ENCODE results near the gene TSR3. TPM values are rescaled to one million over a fixed set of nuclear protein-coding genes. Genes with fewer than 3 reads are reported as not detected.

The TSR3 gene
- total RNA-seq, 1 experiment from 2014 or later = 117 TPM

- Histone ChIP-seq H3K4me2 (ENCODE audit: low read length) (no peak overlapping the region), H3K9me3 (ENCODE audit: low read length) (no peaks in the 10 kb centered on the region), H4K20me1 (ENCODE audit: low read length) (no peaks in the 10 kb centered on the region), H3K27me3 (ENCODE audit: low read length) (no peaks in the 10 kb centered on the region), H3K9ac (ENCODE audit: low read length) (no peak overlapping the region), H3K79me2 (ENCODE audit: low read length) (peaks cover 52% of the 10 kb centered on the region), H3F3A (ENCODE audit: low read length, unreplicated experiment) (no peaks in the 10 kb centered on the region), H3K4me3 (ENCODE audit: low read length) (no peak overlapping the region), H3K27ac (ENCODE audit: low read length) (no peak overlapping the region), H3K9me2 (replicated peaks; ENCODE audit: low read length) (no peaks in the 10 kb centered on the region), H3K4me1 (ENCODE audit: insufficient read depth, low read length) (peaks cover 9% of the 10 kb centered on the region; the same call in 1 of the 2 replicates), H3K36me3 (ENCODE audit: low read depth, low read length) (peaks cover 18% of the 10 kb centered on the region), H2AFZ (ENCODE audit: low read length) (no peak overlapping the region)
- TF ChIP-seq EZH2 (IDR thresholded peaks at IDR 0.05; ENCODE audit: low read length, unreplicated experiment) (no peak), EZH2phosphoT487 (IDR thresholded peaks at IDR 0.05; ENCODE audit: borderline replicate concordance, low read length) (no peak), CTCF (conservative IDR thresholded peaks at IDR 0.05; ENCODE audit: low read depth, low read length) (no peak)
- CTCF ChIA-PET = no interaction called here
- POLR2A ChIA-PET (ENCODE audit: unreplicated experiment) = no interaction called here
- ATAC-seq = no peak
- DNase-seq = no peak
- intact Hi-C loops (cut with micrococcal nuclease) = no loop called here
- BruUV-seq (replicated peaks) = no TSS peak
These were observed 10.1 kb upstream of the TSR3 start for GRCh38 chr16:1361685-1362360.

DNA sequence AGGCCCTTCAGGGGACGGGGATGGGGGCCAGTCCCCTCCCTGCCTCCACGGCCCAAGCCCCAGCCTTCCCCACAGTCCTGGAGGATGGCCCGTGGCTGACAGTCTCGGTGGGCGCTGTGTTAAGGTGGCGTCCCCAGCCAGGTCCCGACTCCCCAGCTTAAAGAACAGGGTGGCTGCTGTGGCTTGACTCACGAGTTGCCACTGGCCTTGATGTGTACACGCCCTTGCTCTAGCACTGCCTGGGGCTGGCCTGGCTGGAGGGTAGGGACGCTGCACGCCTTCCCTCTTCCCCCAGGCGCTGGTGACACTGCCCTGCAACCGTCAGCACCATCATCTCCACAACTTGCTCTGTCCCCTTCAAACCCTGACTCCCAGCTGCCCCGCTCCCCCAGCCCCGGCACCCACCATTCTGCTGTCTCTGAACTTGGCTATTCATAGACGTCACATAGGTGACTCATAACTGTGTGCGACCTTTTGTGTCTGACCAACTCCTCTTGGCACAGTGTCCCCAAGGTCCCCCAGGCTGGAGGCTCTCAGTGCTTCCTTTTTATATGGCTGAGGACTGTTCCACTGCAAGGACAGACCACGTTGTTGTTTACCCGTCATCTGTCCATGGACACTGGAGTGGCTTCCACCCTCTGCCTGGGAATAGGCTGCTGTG is 6.4 kb upstream of the TSR3 start:
- no peaks in the 10 kb centered on the region for H4K20me1 ChIP-seq (ENCODE audit: low read length)
- peaks cover 80% of the 10 kb centered on the region for H3K79me2 ChIP-seq (ENCODE audit: low read length)
- H3K9ac ChIP-seq (ENCODE audit: low read length) = no peak overlapping the region
- no peak overlapping the region for H3K4me3 ChIP-seq (ENCODE audit: low read length)
- TF ChIP-seq EZH2phosphoT487 (IDR thresholded peaks at IDR 0.05; ENCODE audit: borderline replicate concordance, low read length) (no peak), EZH2 (IDR thresholded peaks at IDR 0.05; ENCODE audit: low read length, unreplicated experiment) (no peak), CTCF (conservative IDR thresholded peaks at IDR 0.05; ENCODE audit: low read depth, low read length) (no peak)
- ChIA-PET CTCF (no interaction called here), POLR2A (ENCODE audit: unreplicated experiment) (no interaction called here)
- no TSS peak for BruUV-seq (replicated peaks)
- H3K4me2 ChIP-seq (ENCODE audit: low read length) = 0 out of 2 replicates have a peak overlapping the region, but pooled peaks have one; percentile 6
- peaks cover 8% of the 10 kb centered on the region; the same call in 1 of the 2 replicates for H3K36me3 ChIP-seq (ENCODE audit: low read depth, low read length)
- DNase-seq (peak; percentile 29), ATAC-seq (peak; percentile 79)
- H3K4me1 ChIP-seq (ENCODE audit: insufficient read depth, low read length) = peaks cover 9% of the 10 kb centered on the region; the same call in 1 of the 2 replicates
- H3K27me3 ChIP-seq (ENCODE audit: low read length) = no peaks in the 10 kb centered on the region
- H2AFZ ChIP-seq (ENCODE audit: low read length) = no peak overlapping the region
- intact Hi-C loops (cut with micrococcal nuclease) = no loop called here
- H3K9me2 ChIP-seq (replicated peaks; ENCODE audit: low read length) = no peaks in the 10 kb centered on the region
- H3K9me3 ChIP-seq (ENCODE audit: low read length) = no peaks in the 10 kb centered on the region
- peak overlapping the region; percentile 18 for H3K27ac ChIP-seq (ENCODE audit: low read length)
- no peaks in the 10 kb centered on the region for H3F3A ChIP-seq (ENCODE audit: low read length, unreplicated experiment)
